A549 (cell line): ENCODE results near the gene STRN3. TPM values are rescaled to one million over a fixed set of nuclear protein-coding genes. Genes with fewer than 3 reads are reported as not detected.
A peak's percentile ranks its signal among the peaks of the same experiment; 100 is the strongest.

Source experiments
- ATAC-seq, 2 experiments: fragments of 200-7000 bp in 1 of 2; fragments of >200 bp in 1 of 2; cut with Nextera tagmentation in 1 of 2; cut with Tn5 transposase in 1 of 2; 3 replicates each; pipeline versions ENCODE4 v1.8.0 to v1.9.1; 2018 to 2020; ENCODE audit warnings: mild to moderate bottlenecking in 1 of 2, moderate library complexity in 1 of 2
- CTCF ChIA-PET: fragments of 300-600 bp; sonication (Branson Sonifier 250); formaldehyde crosslinking; extraction: SDS; loops from one replicate; lab custom pipeline; 2021; ENCODE audit warnings: antibody characterized with exemption, inconsistent platforms; lab: Yijun Ruan, JAX
- POLR2A ChIA-PET: fragments of 350-600 bp; formaldehyde crosslinking; extraction: SDS; loops from one replicate; lab custom pipeline; 2021; ENCODE audit warnings: antibody characterized with exemption, inconsistent platforms; lab: Yijun Ruan, JAX
- DNase-seq, 2 experiments: peaks; one replicate each; pipeline versions ENCODE4 v3.0.0 to v3.0.0-alpha.2; 2011 to 2016; ENCODE audit warnings: low read depth in 1 of 2, low spot score in 1 of 2
- FAIRE-seq: peaks from 2 replicates; lab custom pipeline; 2011; peaks lifted over from hg19 to GRCh38; lab: Jason Lieb, UNC
- H3K27ac ChIP-seq, 2 experiments: fragments of >200 bp; sonication (Bioruptor Twin); formaldehyde crosslinking; 3 replicates each; pipeline ENCODE4 v1.5.1; 2016 to 2017
- H3K4me1 ChIP-seq: fragments of >200 bp; sonication (Bioruptor Twin); formaldehyde crosslinking; 3 replicates; pipeline ENCODE4 v1.6.1; 2016
- H3K4me2 ChIP-seq: fragments of >200 bp; sonication (Bioruptor Twin); formaldehyde crosslinking; 3 replicates; pipeline ENCODE4 v1.6.1; 2016
- H3K4me3 ChIP-seq: fragments of >200 bp; sonication (Bioruptor Twin); formaldehyde crosslinking; 3 replicates; pipeline ENCODE4 v1.5.1; 2016
- H3K9me3 ChIP-seq: fragments of >200 bp; sonication (Bioruptor Twin); formaldehyde crosslinking; 3 replicates; pipeline ENCODE4 v1.6.1; 2016
- BHLHE40 ChIP-seq: IDR thresholded peaks from 2 replicates; pipeline ENCODE4 v1.6.1; 2012; ENCODE audit warnings: low read depth, low read length, inconsistent platforms
- CEBPB ChIP-seq, 2 experiments: fragments of >200 bp in 1 of 2; sonication (Bioruptor Twin) in 1 of 2; formaldehyde crosslinking in 1 of 2; IDR thresholded peaks; 2 replicates each; pipeline ENCODE4 v1.6.1; 2012 to 2016
- EP300 ChIP-seq, 2 experiments: fragments of >200 bp; sonication (Bioruptor Twin); formaldehyde crosslinking; IDR thresholded peaks; 2 replicates in 1 of 2; 3 replicates in 1 of 2; pipeline ENCODE4 v1.6.1; 2016 to 2017
- FOSB ChIP-seq: fragments of 250-450 bp; sonication (Bioruptor Pico); IDR thresholded peaks from 2 replicates; pipeline ENCODE4 v1.5.0; 2020; ENCODE audit warnings: mild to moderate bottlenecking, moderate library complexity
- FOSL2 ChIP-seq, 2 experiments: fragments of 450-650 bp in 1 of 2; fragments of >200 bp in 1 of 2; sonication (Bioruptor Twin) in 1 of 2; formaldehyde crosslinking; IDR thresholded peaks; 2 replicates each; pipeline versions ENCODE4 v1.5.0 to v1.6.1; 2016 to 2020; ENCODE audit warnings: mild to moderate bottlenecking in 1 of 2, moderate library complexity in 1 of 2
- GATA3 ChIP-seq: IDR thresholded peaks from 2 replicates; pipeline ENCODE4 v1.6.1; 2012; ENCODE audit warnings: borderline replicate concordance
- HMGXB4 ChIP-seq: fragments of 250-450 bp; sonication (Bioruptor Pico); IDR thresholded peaks from 2 replicates; pipeline ENCODE4 v1.5.0; 2021; ENCODE audit warnings: mild to moderate bottlenecking, moderate library complexity, borderline replicate concordance
- HOXB5 ChIP-seq: fragments of 250-450 bp; sonication (Bioruptor Pico); IDR thresholded peaks from 2 replicates; pipeline ENCODE4 v1.5.0; 2020; ENCODE audit warnings: mild to moderate bottlenecking, moderate library complexity
- JUN ChIP-seq, 2 experiments: fragments of >200 bp; sonication (Bioruptor Twin); formaldehyde crosslinking; IDR thresholded peaks; 2 replicates in 1 of 2; 3 replicates in 1 of 2; pipeline ENCODE4 v1.6.1; 2016 to 2017
- JUNB ChIP-seq: fragments of >200 bp; sonication (Bioruptor Twin); formaldehyde crosslinking; IDR thresholded peaks from 2 replicates; pipeline ENCODE4 v1.6.1; 2016
- KDM1A ChIP-seq: fragments of 200-600 bp; sonication (generic); IDR thresholded peaks from 2 replicates; pipeline ENCODE4 v1.6.1; 2016; ENCODE audit warnings: low read depth, mild to moderate bottlenecking
- MAFK ChIP-seq: fragments of 450-650 bp; IDR thresholded peaks from 2 replicates; pipeline ENCODE4 v1.6.1; 2014; ENCODE audit not compliant: partially characterized antibody
- MAZ ChIP-seq: fragments of 150-350 bp; IDR thresholded peaks from 2 replicates; pipeline ENCODE4 v1.6.1; 2014; ENCODE audit warnings: antibody characterized with exemption, low read depth, low read length, borderline replicate concordance
- MYC ChIP-seq: IDR thresholded peaks from 2 replicates; pipeline ENCODE4 v1.6.1; 2012; ENCODE audit warnings: mild to moderate bottlenecking, inconsistent platforms, low read length, improper control_type of control experiment, borderline replicate concordance
- NPAS2 ChIP-seq: fragments of 250-450 bp; sonication (Bioruptor Pico); IDR thresholded peaks from 2 replicates; pipeline ENCODE4 v1.8.0; 2022; ENCODE audit warnings: mild to moderate bottlenecking, moderate library complexity, borderline replicate concordance
- PHF8 ChIP-seq: fragments of 200-600 bp; sonication (generic); IDR thresholded peaks from 2 replicates; pipeline ENCODE4 v1.6.1; 2016; ENCODE audit warnings: low read depth, mild to moderate bottlenecking, antibody characterized with exemption, moderate library complexity, borderline replicate concordance
- POLR2A ChIP-seq: IDR thresholded peaks from 2 replicates; pipeline ENCODE4 v1.6.1; 2012; ENCODE audit warnings: mild to moderate bottlenecking, low read length
- RFX5 ChIP-seq: fragments of 450-650 bp; IDR thresholded peaks from 2 replicates; pipeline ENCODE4 v1.7.1; 2014; ENCODE audit warnings: antibody characterized with exemption, mild to moderate bottlenecking, moderate library complexity
- SMC3 ChIP-seq: fragments of >200 bp; sonication (Bioruptor Twin); formaldehyde crosslinking; IDR thresholded peaks from 3 replicates; pipeline ENCODE4 v1.6.1; 2018; ENCODE audit warnings: inconsistent platforms
- TP53 ChIP-seq: fragments of 250-450 bp; sonication (Bioruptor Pico); IDR thresholded peaks from 2 replicates; pipeline ENCODE4 v1.5.0; 2021; ENCODE audit warnings: mild to moderate bottlenecking, moderate library complexity
- ZC3H11A ChIP-seq: fragments of 450-650 bp; IDR thresholded peaks from 2 replicates; pipeline ENCODE4 v1.6.1; 2014; ENCODE audit warnings: antibody characterized with exemption, mild to moderate bottlenecking
- ZFP36 ChIP-seq: fragments of 450-650 bp; IDR thresholded peaks from 2 replicates; pipeline ENCODE4 v1.6.1; 2014; ENCODE audit warnings: borderline replicate concordance; ENCODE audit not compliant: partially characterized antibody
- ZNF302 ChIP-seq: fragments of 250-450 bp; sonication (Bioruptor Pico); IDR thresholded peaks from 2 replicates; pipeline ENCODE4 v1.9.0; 2021; ENCODE audit warnings: inconsistent platforms, mild to moderate bottlenecking, moderate library complexity
- WGBS: methylation state at CpG from one replicate; pipeline ENCODE4 v1.1.6; 2017; ENCODE audit errors: missing lambda C conversion rate; 5-methylcytosine and 5-hydroxymethylcytosine counted together
- polyA plus RNA-seq, 4 experiments: library from polyadenylated mRNA; depleted of rRNA in 3 of 4; stranded (reverse); fragments of >200 nt; fragmentation: RNase III in 1 of 4; extraction: RNeasy Plus Mini Kit Qiagen cat#74134 plus additional on column Dnase treatment in 1 of 4; gene quantifications; 2 replicates in 3 of 4; 3 replicates in 1 of 4; pipeline ENCODE4 v1.2.3, GENCODE V29; 2011 to 2017

Gene STRN3
- polyA plus RNA-seq, 2 of the 4 experiments (the other 2 are of a cell fraction): 22.1 to 44.8 TPM

GRCh38 chr14:30914812-30915211 lies 111.4 kb downstream of the STRN3 start:
- no peak overlapping the region for H3K27ac ChIP-seq
- no peak for DNase-seq
- 82% methylated on average over 1 of the region's 1 CpG for WGBS
- H3K4me2 ChIP-seq: no peak overlapping the region
- POLR2A ChIA-PET: no interaction called here
- H3K4me3 ChIP-seq: no peak overlapping the region
- no peaks in the 10 kb centered on the region for H3K4me1 ChIP-seq
- TF ChIP-seq MAFK (peak; percentile 41), EP300 (IDR thresholded peaks at IDR 0.05) (no peak)
- TF ChIP-seq, all 56 proteins: peak for 1
- CTCF ChIA-PET: interaction anchor here (1.9 kb wide), 1 partner anchor 9 kb away, joined by 4 read pairs; no protein-coding TSS in a partner anchor
- no peaks in the 10 kb centered on the region for H3K9me3 ChIP-seq
- ATAC-seq (no peak), FAIRE-seq (no peak)

GRCh38 chr14:30908826-30909225 lies 117.4 kb downstream of the STRN3 start:
- TF ChIP-seq BHLHE40 (no peak), SMC3 (no peak), NPAS2 (no peak), ZC3H11A (no peak), FOSL2 (IDR thresholded peaks at IDR 0.05) (no peak), FOSL2 (CRISPR knock-in tag; IDR thresholded peaks at IDR 0.05) (no peak), RFX5 (no peak)
- Histone ChIP-seq H3K4me2 (no peak overlapping the region), H3K9me3 (no peaks in the 10 kb centered on the region), H3K4me1 (no peaks in the 10 kb centered on the region), H3K4me3 (no peak overlapping the region), H3K27ac (no peak overlapping the region)
- WGBS: 51% methylated on average over 2 of the region's 2 CpGs
- POLR2A ChIA-PET: no interaction called here
- DNase-seq (no peak), ATAC-seq (no peak), FAIRE-seq (peak; percentile 59)
- CTCF ChIA-PET: no interaction called here

- no peaks in the 10 kb centered on the region for H3K9me3 ChIP-seq
- DNase-seq: no peak
- no peak overlapping the region for H3K4me3 ChIP-seq
- FAIRE-seq: no peak
- ChIA-PET POLR2A (no interaction called here), CTCF (no interaction called here)
- H3K4me1 ChIP-seq: no peaks in the 10 kb centered on the region
- H3K4me2 ChIP-seq: no peak overlapping the region
- ATAC-seq: no peak
- no peak overlapping the region for H3K27ac ChIP-seq
- WGBS: 93% methylated on average over 1 of the region's 1 CpG
- TF ChIP-seq NPAS2: no peak
- no peak for TF ChIP-seq MYC
- no peak for TF ChIP-seq MAFK
- no peak for TF ChIP-seq POLR2A
- no peak for TF ChIP-seq GATA3
- no peak for TF ChIP-seq HOXB5 (CRISPR knock-in tag)
- TF ChIP-seq JUNB: no peak
- TF ChIP-seq FOSB: no peak
- TF ChIP-seq KDM1A: no peak
- TF ChIP-seq JUN (IDR thresholded peaks at IDR 0.05): no peak
- TF ChIP-seq MAZ: no peak
- TF ChIP-seq TP53 (CRISPR knock-in tag): no peak
- no peak for TF ChIP-seq HMGXB4 (CRISPR knock-in tag)
- TF ChIP-seq ZNF302 (CRISPR knock-in tag): no peak
- no peak for TF ChIP-seq ZFP36
- no peak for TF ChIP-seq CEBPB (IDR thresholded peaks at IDR 0.05)
- TF ChIP-seq EP300 (IDR thresholded peaks at IDR 0.05): no peak
- TF ChIP-seq PHF8: no peak
Observed at GRCh38 chr14:30907659-30908057, 118.5 kb downstream of the STRN3 start.
